Activated CD8-positive, alpha-beta memory T cell treated with anti-CD3 and anti-CD28 coated beads, Interleukin-2, amount 50 U/mL, for 24 hours (primary cell): ENCODE measurements around the gene MAPKAPK2.
A peak's percentile ranks its signal among the peaks of the same experiment; 100 is the strongest.

ENCODE experiments used
- DNase-seq: peaks from one replicate; pipeline ENCODE4 v3.0.0-alpha.2; 2020; ENCODE audit errors: extremely low read depth

Gene MAPKAPK2

GRCh38 chr1:206660136-206660535 is 24.6 kb upstream of the MAPKAPK2 start:
- DNase-seq = no peak

- DNase-seq = no peak
These were observed 23.4 kb upstream of the MAPKAPK2 start for GRCh38 chr1:206661161-206661820.

- DNase-seq = no peak
These were observed 22.2 kb upstream of the MAPKAPK2 start for GRCh38 chr1:206662396-206663092.

GRCh38 chr1:206663362-206663761 is 21.3 kb upstream of the MAPKAPK2 start:
- DNase-seq = no peak

- peak; percentile 50 for DNase-seq
These were observed 20.7 kb upstream of the MAPKAPK2 start for GRCh38 chr1:206663832-206664652.

- no peak for DNase-seq
These were observed 20.0 kb upstream of the MAPKAPK2 start for GRCh38 chr1:206664740-206665139.

GRCh38 chr1:206666031-206666561 is 18.6 kb upstream of the MAPKAPK2 start:
- no peak for DNase-seq

- no peak for DNase-seq
These were observed 17.6 kb upstream of the MAPKAPK2 start for GRCh38 chr1:206666954-206667665.

GRCh38 chr1:206668351-206668750 is 16.4 kb upstream of the MAPKAPK2 start:
- DNase-seq = no peak

- no peak for DNase-seq
These were observed 15.8 kb upstream of the MAPKAPK2 start for GRCh38 chr1:206668874-206669410.

- no peak for DNase-seq
These were observed 12.6 kb upstream of the MAPKAPK2 start for GRCh38 chr1:206672011-206672688.

GRCh38 chr1:206672844-206673758 is 11.6 kb upstream of the MAPKAPK2 start:
- no peak for DNase-seq

GRCh38 chr1:206674236-206674635 is 10.5 kb upstream of the MAPKAPK2 start:
- no peak for DNase-seq

GRCh38 chr1:206674745-206675175 is 9.9 kb upstream of the MAPKAPK2 start:
- no peak for DNase-seq

- no peak for DNase-seq
These were observed 8.2 kb upstream of the MAPKAPK2 start for GRCh38 chr1:206676499-206676898.

- no peak for DNase-seq
These were observed 6.2 kb upstream of the MAPKAPK2 start for GRCh38 chr1:206678490-206678889.

GRCh38 chr1:206679738-206680211 is 4.9 kb upstream of the MAPKAPK2 start:
- DNase-seq = no peak

- no peak for DNase-seq
These were observed 4.4 kb upstream of the MAPKAPK2 start for GRCh38 chr1:206680279-206680678.

GRCh38 chr1:206681359-206681758 is 3.3 kb upstream of the MAPKAPK2 start:
- no peak for DNase-seq

- DNase-seq = no peak
These were observed 2.6 kb upstream of the MAPKAPK2 start for GRCh38 chr1:206682111-206682510.
